Measurements from ENCODE around the gene SOX1. TPM values are rescaled to one million over a fixed set of nuclear protein-coding genes. Genes with fewer than 3 reads are reported as not detected.

Gene SOX1
- total and polyA plus RNA-seq, 2 of the 13 experiments (the other 11 are each of a cell fraction or from before 2014, with no cell fraction given), result not detected

- TF ChIP-seq ATF4 (CRISPR knock-in tag; IDR thresholded peaks at IDR 0.05), result no peak
- TF ChIP-seq SAFB2 (CRISPR knock-in tag; IDR thresholded peaks at IDR 0.05; ENCODE audit: borderline replicate concordance, low read depth), result no peak
- TF ChIP-seq ZNF878 (CRISPR knock-in tag; IDR thresholded peaks at IDR 0.05), result no peak
- TF ChIP-seq ZNF207 (IDR thresholded peaks at IDR 0.05; ENCODE audit: borderline replicate concordance), result no peak
- TF ChIP-seq MYNN (CRISPR knock-in tag; IDR thresholded peaks at IDR 0.05; ENCODE audit: low read depth), result no peak
- no peak for TF ChIP-seq AGO2 (optimal IDR thresholded peaks at IDR 0.05; ENCODE audit: low read depth, low read length)
- no peak for TF ChIP-seq HOXD1 (CRISPR knock-in tag; IDR thresholded peaks at IDR 0.05)
- no peak for TF ChIP-seq ZNF577 (CRISPR knock-in tag; IDR thresholded peaks at IDR 0.05; ENCODE audit: borderline replicate concordance, low read depth)
- TF ChIP-seq ZNF800 (CRISPR knock-in tag; IDR thresholded peaks at IDR 0.05), result no peak
- no peak for TF ChIP-seq ZNF354B (CRISPR knock-in tag; IDR thresholded peaks at IDR 0.05)
These were observed 4.1 kb upstream of the SOX1 start (continued) for GRCh38 chr13:112062571-112063570.
